Gastrocnemius medialis (tissue), 4 donors: ENCODE measurements around the gene EN1. TPM values are rescaled to one million over a fixed set of nuclear protein-coding genes. Genes with fewer than 3 reads are reported as not detected.

Experiments used
- ATAC-seq, 2 donors: fragments of 150-250 bp; one replicate each; pipeline ENCODE4 v1.9.1; 2016
- DNase-seq, 2 donors: peaks; one replicate each; pipeline ENCODE4 v3.0.0-alpha.2; 2019
- H3K27ac ChIP-seq, 4 donors: fragments of 200-600 bp; sonication (generic); 1 replicate in 1 of 4; 2 replicates in 3 of 4; pipeline ENCODE4 v1.5.1; 2016 to 2018; ENCODE audit warnings: mild to moderate bottlenecking in 2 of 4, moderate library complexity in 1 of 4
- H3K27me3 ChIP-seq, 3 donors: fragments of 200-600 bp; sonication (generic) in 2 of 3; 1 replicate in 1 of 3; 2 replicates in 2 of 3; pipeline versions ENCODE4 v1.5.1 to v1.6.0; 2016 to 2019; ENCODE audit warnings: mild to moderate bottlenecking in 1 of 3, moderate library complexity in 1 of 3
- H3K36me3 ChIP-seq, 2 donors: fragments of 200-600 bp; sonication (generic) in 1 of 2; one replicate each; pipeline ENCODE4 v1.5.1; 2017 to 2018
- H3K4me1 ChIP-seq, 2 donors: fragments of 200-600 bp; sonication (generic) in 1 of 2; one replicate each; pipeline ENCODE4 v1.5.1; 2016 to 2017; ENCODE audit warnings: mild to moderate bottlenecking in 2 of 2
- H3K4me3 ChIP-seq, 4 donors: fragments of 200-600 bp; sonication (generic) in 3 of 4; 1 replicate in 1 of 4; 2 replicates in 3 of 4; pipeline ENCODE4 v1.5.1; 2016 to 2019; ENCODE audit warnings: mild to moderate bottlenecking in 2 of 4
- H3K9me3 ChIP-seq, 3 donors: fragments of 200-600 bp; sonication (generic) in 2 of 3; 1 replicate in 1 of 3; 2 replicates in 2 of 3; pipeline ENCODE4 v1.5.1; 2016 to 2019
- CTCF ChIP-seq, 5 experiments: fragments of 450-650 bp in 3 of 5; fragments of 200-600 bp in 2 of 5; sonication (generic) in 2 of 5; IDR thresholded peaks in 4 of 5; conservative IDR thresholded peaks in 1 of 5; 1 replicate in 4 of 5; 2 replicates in 1 of 5; pipeline ENCODE4 v1.5.1; 2016 to 2019; ENCODE audit warnings: antibody characterized with exemption in 5 of 5, mild to moderate bottlenecking in 3 of 5, moderate library complexity in 3 of 5
- POLR2A ChIP-seq, 2 donors: fragments of 450-650 bp; IDR thresholded peaks; one replicate each; pipeline ENCODE4 v1.6.1; 2017; ENCODE audit warnings: antibody characterized with exemption in 2 of 2, mild to moderate bottlenecking in 2 of 2, moderate library complexity in 2 of 2
- in situ Hi-C, 4 donors: fragments of 200-750 bp; cut with MboI; loops; one replicate each; pipeline versions ENCODE4 v1.15.0 to v1.8.0; 2017; ENCODE audit warnings: low sequenced_read_pairs in 4 of 4
- intact Hi-C: fragments of 100-400 bp; cut with DNase I; formaldehyde crosslinking; loops from one replicate; pipeline ENCODE4 v1.15.1; 2023; ENCODE audit warnings: low total_unique reads
- total RNA-seq, 4 donors: library from RNA; depleted of rRNA; stranded (reverse); fragments of >200 nt; gene quantifications; one replicate each; pipeline versions ENCODE4 v1.1.0 to v1.2.3, GENCODE V29; 2016

The EN1 gene
- total RNA-seq, 4 donors from 2014 or later, result 3.9 to 11.0 (median 6.7) TPM

GRCh38 chr2:118858485-118859156 is 11.2 kb upstream of the EN1 start:
- peaks cover 0 to 7% (median 7%) of the 10 kb centered on the region in 3 donors for H3K27me3 ChIP-seq

GRCh38 chr2:118857677-118858484 is 10.4 kb upstream of the EN1 start:
- in situ Hi-C loops, result loop anchor here in 3 of 4 donors (10.0 to 25.0 kb wide), 3 partner anchors 93 to 821 kb away; no protein-coding TSS in a partner anchor
- H3K27ac ChIP-seq, result no peak overlapping the region
- intact Hi-C loops, result loop anchor here (10.0 kb wide), 1 partner anchor 1043 kb away; the partner anchor contains the start of gene DDX18
- H3K9me3 ChIP-seq, result no peaks in the 10 kb centered on the region
- H3K4me1 ChIP-seq, result peaks cover 0 to 10% of the 10 kb centered on the region in 2 donors
- TF ChIP-seq POLR2A (IDR thresholded peaks at IDR 0.05) (no peak), CTCF (IDR thresholded peaks at IDR 0.05 in 4 of 5, conservative IDR thresholded peaks at IDR 0.05 in 1 of 5) (no peak)
- no peak overlapping the region for H3K4me3 ChIP-seq
- no peak for ATAC-seq
- no peaks in the 10 kb centered on the region for H3K36me3 ChIP-seq
- peaks cover 0 to 14% (median 7%) of the 10 kb centered on the region in 3 donors for H3K27me3 ChIP-seq
- no peak for DNase-seq

More at GRCh38 chr2:118858485-118859156, 11.2 kb upstream of the EN1 start:
- TF ChIP-seq CTCF (IDR thresholded peaks at IDR 0.05 in 4 of 5, conservative IDR thresholded peaks at IDR 0.05 in 1 of 5) (no peak), POLR2A (IDR thresholded peaks at IDR 0.05) (no peak)
- in situ Hi-C loops, result loop anchor here in 3 of 4 donors (10.0 to 25.0 kb wide), 3 partner anchors 94 to 821 kb away; no protein-coding TSS in a partner anchor
- no peak for ATAC-seq
- H3K4me3 ChIP-seq, result no peak overlapping the region
- H3K36me3 ChIP-seq, result no peaks in the 10 kb centered on the region
- H3K27ac ChIP-seq, result no peak overlapping the region
- peaks cover 0 to 8% of the 10 kb centered on the region in 2 donors for H3K4me1 ChIP-seq
- intact Hi-C loops, result loop anchor here (10.0 kb wide), 1 partner anchor 1044 kb away; the partner anchor contains the start of gene DDX18
- H3K9me3 ChIP-seq, result no peaks in the 10 kb centered on the region
- DNase-seq, result no peak

- no peak overlapping the region for H3K27ac ChIP-seq
- DNase-seq (no peak), ATAC-seq (no peak)
- H3K36me3 ChIP-seq, result no peaks in the 10 kb centered on the region
- H3K27me3 ChIP-seq, result peaks cover 0 to 14% (median 7%) of the 10 kb centered on the region in 3 donors
- H3K9me3 ChIP-seq, result no peaks in the 10 kb centered on the region
- peaks cover 0 to 10% of the 10 kb centered on the region in 2 donors for H3K4me1 ChIP-seq
- in situ Hi-C loops, result loop anchor here in 3 of 4 donors (10.0 to 25.0 kb wide), 3 partner anchors 92 to 820 kb away; no protein-coding TSS in a partner anchor
- TF ChIP-seq POLR2A (IDR thresholded peaks at IDR 0.05), result no peak
- TF ChIP-seq CTCF (IDR thresholded peaks at IDR 0.05 in 4 of 5, conservative IDR thresholded peaks at IDR 0.05 in 1 of 5), result no peak
- H3K4me3 ChIP-seq, result no peak overlapping the region
- intact Hi-C loops, result loop anchor here (10.0 kb wide), 1 partner anchor 1042 kb away; the partner anchor contains the start of gene DDX18
Observed at GRCh38 chr2:118856978-118857676, 9.7 kb upstream of the EN1 start.

GRCh38 chr2:118856330-118856977 is 9.0 kb upstream of the EN1 start:
- Histone ChIP-seq H3K4me3 (peak overlapping the region in 3 of 4 donors; percentile 64 to 74 (median 72)), H3K36me3 (no peaks in the 10 kb centered on the region), H3K4me1 (peaks cover 0 to 10% of the 10 kb centered on the region in 2 donors), H3K27me3 (peaks cover 0 to 14% (median 7%) of the 10 kb centered on the region in 3 donors), H3K27ac (no peak overlapping the region), H3K9me3 (no peaks in the 10 kb centered on the region)
- DNase-seq, result no peak
- no peak for ATAC-seq
- no peak for TF ChIP-seq CTCF (IDR thresholded peaks at IDR 0.05 in 4 of 5, conservative IDR thresholded peaks at IDR 0.05 in 1 of 5)
- no peak for TF ChIP-seq POLR2A (IDR thresholded peaks at IDR 0.05)
- in situ Hi-C loops, result loop anchor here in 3 of 4 donors (10.0 to 25.0 kb wide), 3 partner anchors 92 to 819 kb away; no protein-coding TSS in a partner anchor
- intact Hi-C loops, result loop anchor here (10.0 kb wide), 1 partner anchor 1042 kb away; the partner anchor contains the start of gene DDX18
